Endodermal cell (in vitro differentiated cells): ENCODE results near the gene GSTA3. TPM values are rescaled to one million over a fixed set of nuclear protein-coding genes. Genes with fewer than 3 reads are reported as not detected.

ENCODE experiments used
- DNase-seq: peaks from one replicate; pipeline ENCODE4 v3.0.0-alpha.2; 2017
- H3K27ac ChIP-seq: 2 replicates; pipeline ENCODE4 v1.5.1; 2013; ENCODE audit warnings: mild to moderate bottlenecking, low read depth, low read length, moderate library complexity
- H3K27me3 ChIP-seq: 2 replicates; pipeline ENCODE4 v1.6.1; 2013; ENCODE audit warnings: mild to moderate bottlenecking, low read length, moderate library complexity; ENCODE audit not compliant: insufficient read depth, control insufficient read depth, poor library complexity, severe bottlenecking
- H3K36me3 ChIP-seq: 2 replicates; pipeline ENCODE4 v1.7.0; 2013; ENCODE audit warnings: mild to moderate bottlenecking, low read length, moderate library complexity; ENCODE audit not compliant: control insufficient read depth, insufficient read depth
- H3K4me1 ChIP-seq: one replicate; pipeline ENCODE4 v1.7.0; 2013; ENCODE audit warnings: low read length; ENCODE audit not compliant: control insufficient read depth, insufficient read depth
- H3K4me3 ChIP-seq: 2 replicates; pipeline ENCODE4 v1.5.1; 2013; ENCODE audit warnings: mild to moderate bottlenecking, low read length, moderate library complexity
- H3K9ac ChIP-seq: 2 replicates; pipeline ENCODE4 v1.6.1; 2013; ENCODE audit warnings: mild to moderate bottlenecking, low read length, moderate library complexity; ENCODE audit not compliant: poor library complexity, severe bottlenecking; ENCODE audit errors: extremely low read depth
- H3K9me3 ChIP-seq: 2 replicates; pipeline ENCODE4 v1.6.1; 2013; ENCODE audit warnings: mild to moderate bottlenecking, low read length, moderate library complexity; ENCODE audit not compliant: control insufficient read depth
- H3K27ac Mint-ChIP-seq: 2 replicates; pipeline ENCODE4 v1.8.0; 2020; ENCODE audit warnings: mixed read lengths
- H3K27me3 Mint-ChIP-seq: 2 replicates; pipeline ENCODE4 v1.8.0; 2021; ENCODE audit warnings: mild to moderate bottlenecking, mixed read lengths; ENCODE audit not compliant: insufficient read depth
- H3K36me3 Mint-ChIP-seq: 2 replicates; pipeline ENCODE4 v1.8.0; 2020; ENCODE audit warnings: low read depth, mixed read lengths
- H3K4me1 Mint-ChIP-seq: 2 replicates; pipeline ENCODE4 v1.8.0; 2020; ENCODE audit warnings: mixed read lengths
- H3K4me3 Mint-ChIP-seq: 2 replicates; pipeline ENCODE4 v1.8.0; 2020; ENCODE audit warnings: mild to moderate bottlenecking, moderate library complexity, mixed read lengths
- H3K9me3 Mint-ChIP-seq: 2 replicates; pipeline ENCODE4 v1.8.0; 2020; ENCODE audit warnings: mild to moderate bottlenecking, mixed read lengths
- WGBS, 2 experiments: methylation state at CpG; one replicate each; pipeline versions ENCODE4 v1.1.5 to v1.1.7; 2013; ENCODE audit warnings: missing lambda C conversion rate in 2 of 2, mixed read lengths in 1 of 2; ENCODE audit not compliant: insufficient coverage in 1 of 2, insufficient read length in 1 of 2; 5-methylcytosine and 5-hydroxymethylcytosine counted together
- total RNA-seq, 2 donors: library from RNA; stranded (reverse); fragmentation: NEBNext Ultra II Directional in 1 of 2; extraction: Animal tissue kit (Norgen Biotek cat#: 25700) in 1 of 2; gene quantifications; 2 replicates in 1 of 2; 3 replicates in 1 of 2; pipeline ENCODE4 v1.2.1, GENCODE V29; 2021
- TF ChIP-seq, protein P1 (sequence below): fragments of 200-600 bp; sonication (generic); conservative IDR thresholded peaks from 2 replicates; pipeline ENCODE4 v1.5.0; 2021; ENCODE audit warnings: antibody characterized with exemption, mild to moderate bottlenecking

The GSTA3 gene
- total RNA-seq, 2 donors from 2014 or later: not detected

DNA sequence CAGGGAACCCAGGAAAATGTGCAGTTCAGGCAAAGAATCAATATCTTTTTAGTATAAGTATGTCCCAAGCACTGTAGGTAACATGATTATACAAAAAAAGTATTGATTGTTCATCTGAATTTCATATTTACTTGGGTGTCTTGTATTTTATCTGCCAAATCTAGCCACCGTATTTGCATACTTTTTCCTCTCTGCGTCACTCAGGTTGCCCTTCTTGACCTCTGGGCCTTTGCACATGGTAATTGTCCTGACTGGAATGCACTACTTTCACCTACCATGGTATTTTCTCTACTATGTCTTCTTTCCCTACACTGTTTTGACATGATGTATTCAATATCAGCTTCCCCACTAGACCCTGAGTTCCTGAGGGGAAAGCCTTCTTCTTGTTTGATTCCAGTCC is 15.2 kb downstream of the GSTA3 start:
- Mint-ChIP-seq H3K4me3 (no peak overlapping the region), H3K36me3 (no peaks in the 10 kb centered on the region), H3K27me3 (peaks cover 3% of the 10 kb centered on the region), H3K4me1 (peaks cover 6% of the 10 kb centered on the region), H3K9me3 (peaks cover 10% of the 10 kb centered on the region), H3K27ac (no peak overlapping the region)
- Histone ChIP-seq H3K9ac (no peak overlapping the region), H3K4me3 (no peak overlapping the region), H3K27me3 (no peaks in the 10 kb centered on the region), H3K4me1 (no peaks in the 10 kb centered on the region), H3K9me3 (no peaks in the 10 kb centered on the region), H3K27ac (no peak overlapping the region), H3K36me3 (no peaks in the 10 kb centered on the region)
- TF ChIP-seq, protein P1, sequence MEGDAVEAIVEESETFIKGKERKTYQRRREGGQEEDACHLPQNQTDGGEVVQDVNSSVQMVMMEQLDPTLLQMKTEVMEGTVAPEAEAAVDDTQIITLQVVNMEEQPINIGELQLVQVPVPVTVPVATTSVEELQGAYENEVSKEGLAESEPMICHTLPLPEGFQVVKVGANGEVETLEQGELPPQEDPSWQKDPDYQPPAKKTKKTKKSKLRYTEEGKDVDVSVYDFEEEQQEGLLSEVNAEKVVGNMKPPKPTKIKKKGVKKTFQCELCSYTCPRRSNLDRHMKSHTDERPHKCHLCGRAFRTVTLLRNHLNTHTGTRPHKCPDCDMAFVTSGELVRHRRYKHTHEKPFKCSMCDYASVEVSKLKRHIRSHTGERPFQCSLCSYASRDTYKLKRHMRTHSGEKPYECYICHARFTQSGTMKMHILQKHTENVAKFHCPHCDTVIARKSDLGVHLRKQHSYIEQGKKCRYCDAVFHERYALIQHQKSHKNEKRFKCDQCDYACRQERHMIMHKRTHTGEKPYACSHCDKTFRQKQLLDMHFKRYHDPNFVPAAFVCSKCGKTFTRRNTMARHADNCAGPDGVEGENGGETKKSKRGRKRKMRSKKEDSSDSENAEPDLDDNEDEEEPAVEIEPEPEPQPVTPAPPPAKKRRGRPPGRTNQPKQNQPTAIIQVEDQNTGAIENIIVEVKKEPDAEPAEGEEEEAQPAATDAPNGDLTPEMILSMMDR: no peak
- WGBS, 2 experiments: 91 to 100% methylated on average over 2 of the region's 2 CpGs
- DNase-seq: no peak

DNA sequence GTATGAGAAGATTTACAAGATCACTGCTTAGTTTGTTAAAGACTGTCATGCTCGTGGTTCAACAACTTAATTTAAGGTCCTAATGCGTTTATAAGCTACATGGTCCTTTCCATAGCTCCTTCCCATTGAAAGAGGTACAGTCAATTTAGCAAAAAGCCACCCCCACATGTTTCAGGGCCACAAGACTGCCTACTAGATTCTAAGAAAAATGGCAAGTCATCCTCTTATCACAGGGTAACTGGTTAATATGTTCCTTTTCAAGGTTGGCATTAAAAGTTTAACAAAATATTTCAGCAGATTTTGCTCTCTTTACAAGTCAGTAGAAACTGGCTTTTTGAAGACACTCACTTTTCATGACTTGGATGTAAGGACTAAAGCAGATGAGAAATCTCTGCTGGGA is 15.7 kb downstream of the GSTA3 start:
- Histone ChIP-seq H3K27me3 (no peaks in the 10 kb centered on the region), H3K36me3 (no peaks in the 10 kb centered on the region), H3K9ac (no peak overlapping the region), H3K27ac (no peak overlapping the region), H3K9me3 (no peaks in the 10 kb centered on the region), H3K4me3 (no peak overlapping the region), H3K4me1 (no peaks in the 10 kb centered on the region)
- peaks cover 2% of the 10 kb centered on the region for H3K27me3 Mint-ChIP-seq
- no peak for DNase-seq
- TF ChIP-seq, protein P1: no peak
- no peak overlapping the region for H3K4me3 Mint-ChIP-seq
- H3K27ac Mint-ChIP-seq: no peak overlapping the region
- H3K36me3 Mint-ChIP-seq: no peaks in the 10 kb centered on the region
- peaks cover 6% of the 10 kb centered on the region for H3K4me1 Mint-ChIP-seq
- H3K9me3 Mint-ChIP-seq: peaks cover 10% of the 10 kb centered on the region
- WGBS, 2 experiments: 89 to 94% methylated on average over 2 of the region's 2 CpGs

DNA sequence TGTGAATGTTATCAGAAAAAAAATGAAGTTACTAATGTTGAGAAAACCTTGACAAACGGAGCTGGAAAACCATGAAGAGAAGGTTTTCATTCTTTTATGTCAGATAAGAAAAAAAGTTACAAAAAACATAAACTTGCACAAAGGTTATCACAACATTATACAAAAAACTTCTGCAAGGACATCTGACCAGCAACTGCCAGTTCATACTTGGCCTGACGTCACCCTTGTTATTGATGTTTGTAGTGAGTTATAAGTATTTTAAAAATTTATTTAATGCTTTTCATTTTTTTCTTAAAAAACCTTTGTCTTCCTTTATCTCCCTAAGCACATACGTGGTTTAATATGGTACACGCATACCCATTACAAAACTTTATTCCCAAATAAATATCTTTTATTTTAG is 16.3 kb downstream of the GSTA3 start:
- H3K9me3 Mint-ChIP-seq: peaks cover 9% of the 10 kb centered on the region
- no peak for DNase-seq
- no peaks in the 10 kb centered on the region for H3K36me3 Mint-ChIP-seq

More for the DNA sequence above, 16.3 kb downstream of the GSTA3 start:
- H3K4me3 Mint-ChIP-seq: no peak overlapping the region
- TF ChIP-seq, protein P1: no peak
- Histone ChIP-seq H3K4me3 (no peak overlapping the region), H3K36me3 (no peaks in the 10 kb centered on the region), H3K9ac (no peak overlapping the region), H3K9me3 (no peaks in the 10 kb centered on the region), H3K4me1 (no peaks in the 10 kb centered on the region), H3K27me3 (no peaks in the 10 kb centered on the region), H3K27ac (no peak overlapping the region)
- WGBS, 2 experiments: 95% methylated on average over 2 of the region's 4 CpGs; no CpG with 5 or more reads in 1 of the 2 experiments
- no peaks in the 10 kb centered on the region for H3K27me3 Mint-ChIP-seq
- peaks cover 6% of the 10 kb centered on the region for H3K4me1 Mint-ChIP-seq
- H3K27ac Mint-ChIP-seq: no peak overlapping the region
